HG02763 (cell line): Measurements from ENCODE around the gene ABCF2.

ENCODE experiments used
- ATAC-seq: cut with Tn5 transposase; IDR thresholded peaks from one replicate; pipeline ENCODE4 v1.9.1; 2021; ENCODE audit warnings: mild to moderate bottlenecking, moderate library complexity; ENCODE audit not compliant: unreplicated experiment

The ABCF2 gene

DNA sequence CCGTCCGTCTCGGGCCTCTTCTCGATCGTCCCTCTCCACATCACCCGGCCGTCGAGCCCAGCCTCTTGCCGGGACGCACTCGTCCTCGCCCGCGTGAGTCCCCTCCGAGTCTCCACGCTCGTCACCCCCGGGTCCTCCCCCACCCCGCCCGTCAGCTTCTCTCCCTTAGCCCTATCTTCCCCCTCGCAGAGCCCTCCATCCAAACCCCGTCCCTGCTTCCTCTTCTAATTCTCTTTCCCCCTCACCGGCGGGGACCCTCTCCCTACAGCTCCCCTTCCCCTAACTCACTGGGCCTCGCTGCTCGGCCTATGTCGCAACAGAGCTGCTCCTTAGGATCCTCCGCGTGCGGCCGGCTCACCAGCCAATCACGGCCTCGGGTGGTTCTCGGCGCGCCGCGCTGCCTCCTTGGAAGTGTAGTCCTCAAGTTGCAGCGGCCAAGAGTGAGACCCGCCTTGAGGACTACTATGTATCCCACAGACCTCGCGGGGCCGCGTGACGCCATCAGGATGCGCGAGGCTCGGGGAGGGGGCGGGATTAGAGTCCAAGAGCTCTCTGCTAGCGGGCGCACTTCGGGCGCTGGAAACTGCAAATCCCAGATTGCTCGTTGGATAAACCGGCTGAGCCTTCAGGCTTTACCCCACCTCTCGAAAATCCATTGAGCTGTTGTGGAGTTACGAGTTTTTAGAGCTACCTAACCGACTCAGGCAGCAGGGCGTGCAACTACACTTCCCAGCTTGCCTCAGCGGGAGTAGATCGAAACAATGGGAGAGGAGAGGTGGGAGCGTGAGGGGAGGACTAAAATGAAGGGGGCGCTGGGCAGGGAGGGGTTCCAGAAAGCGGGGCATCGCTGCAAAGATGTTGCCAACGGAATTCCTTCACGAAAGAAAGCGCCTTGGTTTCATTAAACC, at the start of gene ABCF2:
ABCF2 (minus strand) TSS at position 331 of the 908 bp plus-strand sequence. CDS start 747 bp downstream, outside the sequence.
- peak; percentile 100 for ATAC-seq

DNA sequence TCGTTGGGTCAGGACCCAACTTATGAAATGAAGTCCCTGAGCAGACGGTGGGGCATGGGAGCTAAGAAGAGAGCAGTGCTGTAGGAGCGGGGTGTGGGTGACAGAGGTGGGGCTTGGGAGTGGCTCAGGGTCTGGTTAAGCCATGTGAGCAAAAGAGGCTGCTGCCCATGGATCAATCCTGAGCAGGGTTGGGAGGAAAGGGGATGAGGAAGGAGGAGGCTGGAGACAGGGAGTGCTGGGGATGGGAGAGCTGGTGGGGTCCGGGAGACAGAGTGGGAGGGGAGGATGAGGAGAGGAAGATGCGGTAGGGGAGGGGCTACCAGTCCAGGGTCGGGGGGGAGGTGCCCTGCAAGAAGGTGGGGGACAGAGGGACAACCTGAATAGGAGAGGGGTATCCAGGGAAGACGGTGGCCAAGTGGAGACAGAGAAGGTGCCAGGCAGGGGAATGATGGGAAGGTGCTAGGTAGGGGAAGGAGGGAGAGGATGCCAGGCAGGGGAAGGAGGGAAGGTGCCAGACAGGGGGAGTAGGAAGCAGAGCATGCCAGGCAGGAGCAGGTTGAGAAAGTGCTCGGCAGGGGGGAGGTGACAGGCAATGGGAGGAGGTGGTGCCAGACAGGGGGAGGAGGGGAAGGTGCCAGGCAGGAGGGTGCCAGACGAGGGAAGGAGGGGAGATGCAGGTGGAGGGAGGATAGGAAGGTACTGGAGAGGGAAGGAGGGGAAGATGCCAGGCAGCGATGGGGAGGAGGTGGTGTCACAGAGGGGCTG, 49.0 kb upstream of the ABCF2 start:
- no peak for ATAC-seq

DNA sequence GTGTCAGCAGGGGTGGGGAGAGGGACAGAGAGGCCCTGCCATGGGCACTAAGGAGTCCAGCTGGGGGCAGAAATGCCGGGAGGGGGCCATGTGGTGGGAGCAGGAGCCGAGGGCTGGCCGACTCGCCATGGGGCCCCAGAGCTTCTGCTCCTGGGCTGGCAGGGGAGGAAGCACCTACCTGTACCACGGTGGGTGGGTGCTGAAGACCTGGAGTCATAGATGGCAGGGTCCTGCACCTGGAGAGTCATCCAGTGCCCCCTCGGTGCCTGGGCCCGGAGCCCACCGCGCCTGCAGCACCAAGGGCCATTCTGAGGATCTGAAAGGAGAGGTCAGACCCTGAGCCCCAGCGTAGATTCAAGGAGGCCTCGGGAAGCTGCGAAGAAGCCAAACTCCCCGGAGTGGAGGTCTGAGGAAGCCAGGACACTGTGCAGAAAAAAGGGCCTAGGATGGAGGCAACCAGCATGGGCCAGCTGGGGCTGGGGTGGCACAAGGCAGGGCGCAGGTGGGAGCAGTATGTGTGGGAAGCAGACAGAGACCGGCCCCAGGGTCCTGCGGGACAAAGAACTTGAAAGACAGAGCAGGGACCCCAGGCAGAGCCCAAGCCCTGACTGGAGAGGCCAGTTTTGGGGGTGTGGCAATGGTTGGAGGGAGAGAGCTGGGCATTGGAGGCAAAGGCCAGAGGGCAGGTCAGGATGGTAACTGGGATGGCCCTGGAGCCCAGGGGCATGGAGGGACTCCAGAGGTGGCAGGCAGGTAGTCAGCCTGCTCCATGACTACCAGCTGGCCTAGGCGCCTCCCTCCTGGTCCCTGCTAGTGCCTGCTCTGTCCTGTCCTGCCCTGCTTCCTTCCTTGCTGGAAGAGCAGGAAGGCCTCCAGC, 48.2 kb upstream of the ABCF2 start:
- no peak for ATAC-seq

GRCh38 chr7:151274396-151274795, 47.4 kb upstream of the ABCF2 start:
- ATAC-seq, result no peak

GRCh38 chr7:151273651-151274390, 46.8 kb upstream of the ABCF2 start:
- ATAC-seq, result no peak

- no peak for ATAC-seq
Observed at GRCh38 chr7:151272877-151273276, 45.9 kb upstream of the ABCF2 start.

- ATAC-seq, result no peak
Observed at GRCh38 chr7:151272405-151272804, 45.4 kb upstream of the ABCF2 start.

DNA sequence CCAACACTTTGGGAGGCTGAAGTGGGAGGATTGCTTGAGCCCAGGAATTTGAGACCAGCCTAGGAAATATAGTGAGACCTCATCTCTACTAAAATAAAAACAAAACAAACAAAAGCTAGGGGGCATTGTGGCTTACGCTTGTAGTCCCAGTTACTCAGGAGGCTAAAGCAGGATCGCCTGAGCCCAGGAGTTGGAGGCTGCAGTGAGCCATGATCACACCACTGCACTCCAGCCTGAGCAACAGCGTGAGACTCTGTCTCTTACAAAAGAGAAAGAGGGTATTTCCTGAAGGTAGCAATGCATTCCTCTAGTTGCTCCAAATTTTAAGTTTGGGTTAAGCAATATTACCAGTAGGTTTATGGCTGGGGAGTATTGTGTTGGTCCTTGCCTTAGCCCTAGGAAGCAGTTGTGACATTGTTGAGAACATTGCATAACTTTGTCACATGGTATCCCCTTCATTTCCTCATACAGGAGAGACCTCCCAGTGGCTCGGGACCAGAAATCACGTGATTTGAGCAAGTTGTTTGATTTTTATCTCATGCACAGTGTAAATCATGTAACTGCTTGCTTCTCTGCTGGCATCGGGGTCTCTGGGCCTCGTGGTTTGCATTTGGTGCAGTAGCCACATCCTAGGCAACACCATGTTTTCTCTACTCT, 44.8 kb upstream of the ABCF2 start:
- ATAC-seq, result no peak

DNA sequence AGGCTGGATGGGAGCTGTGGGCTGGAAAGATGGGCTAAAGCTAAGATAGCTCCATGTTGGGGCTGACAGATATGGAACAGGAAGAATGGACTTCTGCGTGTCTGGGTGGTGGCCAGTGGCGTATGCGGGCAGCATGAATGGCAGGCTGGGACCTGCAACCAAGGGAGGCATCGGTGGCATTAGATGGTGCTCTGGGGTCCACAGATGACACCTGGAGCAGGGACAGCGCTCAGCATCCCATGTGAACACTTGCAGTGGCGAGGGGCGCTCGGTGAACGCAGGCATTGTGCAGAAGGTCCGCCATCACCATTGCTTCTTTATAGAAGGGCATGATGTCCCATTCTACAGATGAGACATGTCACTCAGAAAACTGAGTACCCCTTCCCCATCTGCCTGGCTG, 42.5 kb upstream of the ABCF2 start:
- no peak for ATAC-seq

GRCh38 chr7:151265351-151265931, 38.4 kb upstream of the ABCF2 start:
- no peak for ATAC-seq

DNA sequence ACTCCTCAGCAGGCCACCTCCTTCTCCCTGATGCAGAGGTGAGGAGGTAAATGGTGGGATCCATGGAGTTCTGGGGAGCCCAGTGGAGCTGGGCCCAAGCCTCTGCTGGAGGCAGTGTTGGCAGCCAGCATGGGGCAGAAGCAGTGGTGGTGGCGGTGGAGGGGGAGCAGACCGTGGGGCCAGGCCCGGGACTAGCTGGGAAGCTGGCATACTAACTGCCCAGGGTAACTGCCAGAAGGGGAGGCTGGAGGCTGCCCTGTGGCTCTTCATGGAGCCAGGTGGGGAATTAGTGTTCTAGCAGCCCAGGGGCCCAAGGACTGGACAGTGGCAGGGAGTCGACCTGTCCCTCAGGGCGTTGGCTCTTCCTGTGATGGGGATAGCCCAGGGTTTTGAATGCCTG, 37.6 kb upstream of the ABCF2 start:
- ATAC-seq, result no peak

DNA sequence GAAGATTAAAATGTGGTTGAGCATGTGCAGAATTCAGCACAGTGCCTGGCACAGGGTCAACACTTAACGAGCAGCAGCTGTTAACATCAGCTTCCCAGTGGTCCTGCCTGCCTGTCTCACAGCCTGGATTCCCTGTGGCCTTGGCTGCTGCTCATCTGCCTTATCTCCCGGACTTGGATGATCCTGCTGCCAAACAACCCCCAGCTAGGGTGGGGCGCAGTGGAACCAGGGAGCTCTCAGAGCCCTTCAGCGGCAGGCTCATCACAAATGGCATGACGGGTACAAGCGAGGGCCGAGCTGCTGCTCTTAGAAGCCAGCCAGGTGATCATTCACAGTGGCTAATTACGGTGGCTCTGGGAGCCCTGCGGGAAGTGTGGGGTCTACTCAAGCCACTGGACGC, 34.5 kb upstream of the ABCF2 start:
- ATAC-seq, result no peak

GRCh38 chr7:151260883-151261282, 33.9 kb upstream of the ABCF2 start:
- no peak for ATAC-seq

DNA sequence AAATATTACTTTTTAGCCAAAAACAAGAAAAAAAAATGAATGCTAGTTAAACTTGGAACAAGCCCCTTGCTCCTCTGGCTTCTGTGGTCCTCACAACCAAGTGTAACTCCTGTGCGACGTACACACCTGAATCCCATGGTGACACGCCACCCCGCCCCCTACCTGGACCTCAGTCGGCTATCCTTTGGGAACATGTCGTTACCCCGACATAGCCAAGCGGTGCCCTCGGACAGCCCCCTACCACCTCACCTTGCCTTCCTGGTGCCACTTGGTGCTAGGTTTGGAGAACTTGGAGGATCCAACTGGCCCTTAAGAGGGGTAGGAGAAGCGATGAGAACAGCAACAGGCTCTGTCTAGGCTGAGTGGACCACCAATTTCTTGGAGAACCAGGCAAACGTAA, 33.5 kb upstream of the ABCF2 start:
- ATAC-seq, result no peak

DNA sequence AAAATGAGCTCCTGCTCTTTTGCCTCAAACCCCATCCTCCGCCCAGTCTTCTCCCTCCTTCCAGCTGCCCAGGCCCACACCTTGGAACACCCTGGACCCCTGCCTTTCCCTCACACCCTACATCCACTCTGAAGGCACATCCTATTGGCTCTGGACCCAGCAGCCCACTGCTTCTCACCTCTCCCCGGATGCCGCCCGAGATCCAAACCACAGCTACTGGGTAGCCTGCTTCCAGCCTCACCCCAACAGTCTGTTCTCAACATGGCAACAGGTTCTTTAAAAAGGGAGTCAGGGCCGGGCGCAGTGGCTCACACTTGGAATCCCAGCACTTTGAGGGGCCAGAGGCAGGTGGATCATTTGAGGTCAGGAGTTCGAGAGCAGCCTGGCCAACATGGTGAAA, 31.0 kb upstream of the ABCF2 start:
- ATAC-seq, result no peak

GRCh38 chr7:151256410-151257045, 29.5 kb upstream of the ABCF2 start:
- no peak for ATAC-seq

GRCh38 chr7:151255390-151255789, 28.4 kb upstream of the ABCF2 start:
- no peak for ATAC-seq

DNA sequence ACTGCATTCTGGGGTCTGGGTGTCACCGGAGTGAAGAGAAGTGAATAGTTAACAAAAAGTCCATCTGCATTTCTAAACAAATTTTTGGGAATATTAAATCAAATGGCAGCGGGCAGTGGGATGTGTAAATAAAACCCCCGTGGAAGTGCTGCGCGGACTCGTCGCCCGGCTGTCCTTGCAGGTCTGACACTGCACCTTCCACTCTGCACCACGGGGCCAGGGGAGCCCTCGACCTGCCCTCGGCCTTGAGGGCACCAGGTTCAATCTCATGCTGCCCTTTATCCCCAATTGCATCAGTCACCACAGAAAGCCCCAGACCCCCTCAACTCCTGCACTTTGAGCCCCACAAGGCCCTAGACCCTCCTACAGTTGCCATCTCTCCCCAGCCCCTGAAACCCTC, 27.8 kb upstream of the ABCF2 start:
- ATAC-seq, result no peak

DNA sequence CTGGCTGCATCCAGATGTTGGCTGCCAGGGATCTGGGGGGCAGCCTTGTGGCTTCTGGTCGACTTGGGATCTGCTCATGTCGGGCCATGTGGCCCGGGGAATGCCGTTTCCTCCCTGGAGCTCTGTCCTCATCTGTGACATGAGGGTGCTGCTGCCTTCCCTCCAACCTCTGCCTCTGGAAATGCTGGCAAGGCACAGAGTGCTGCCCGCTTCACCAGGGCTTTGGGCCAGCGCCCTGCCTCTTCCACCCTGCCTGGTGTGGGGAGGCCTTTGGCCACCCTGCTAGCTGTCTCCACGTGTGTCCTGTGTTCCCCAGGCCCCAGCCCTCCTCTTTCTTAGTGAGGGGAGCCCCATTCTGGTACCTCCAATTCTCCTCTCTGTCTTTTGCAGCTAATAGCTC, 27.3 kb upstream of the ABCF2 start:
- no peak for ATAC-seq
